ENCODE data around the gene UBA1.

- TF ChIP-seq POLR2A (IDR thresholded peaks at IDR 0.05; ENCODE audit: low read depth) = no peak
- TF ChIP-seq POLR2AphosphoS5 (IDR thresholded peaks at IDR 0.05) = no peak
Observed at GRCh38 chrX:47241201-47242011, 47.8 kb downstream of the UBA1 start.

Measured in esophagus muscularis mucosa (tissue), 2 donors.